GM13977 (cell line): ENCODE data around the gene EXOC4.

Experiments used
- DNase-seq: peaks from one replicate; pipeline ENCODE4 v3.0.0; 2012; ENCODE audit warnings: low spot score
- in situ Hi-C: fragments of 300-500 bp; cut with MboI; formaldehyde crosslinking; loops from one replicate; pipeline ENCODE4 v1.12.0; 2022; ENCODE audit warnings: low sequenced_read_pairs, low pct_unique_long_range_greater_than_20kb, mixed read lengths, inconsistent platforms; ENCODE audit not compliant: unreplicated experiment
- TF ChIP-seq, protein P1 (sequence below): IDR thresholded peaks from 2 replicates; pipeline ENCODE4 v1.5.1; 2012; ENCODE audit warnings: mild to moderate bottlenecking, control low read depth; ENCODE audit not compliant: insufficient read depth; ENCODE audit errors: extremely low read depth, missing control alignments

The EXOC4 gene

DNA sequence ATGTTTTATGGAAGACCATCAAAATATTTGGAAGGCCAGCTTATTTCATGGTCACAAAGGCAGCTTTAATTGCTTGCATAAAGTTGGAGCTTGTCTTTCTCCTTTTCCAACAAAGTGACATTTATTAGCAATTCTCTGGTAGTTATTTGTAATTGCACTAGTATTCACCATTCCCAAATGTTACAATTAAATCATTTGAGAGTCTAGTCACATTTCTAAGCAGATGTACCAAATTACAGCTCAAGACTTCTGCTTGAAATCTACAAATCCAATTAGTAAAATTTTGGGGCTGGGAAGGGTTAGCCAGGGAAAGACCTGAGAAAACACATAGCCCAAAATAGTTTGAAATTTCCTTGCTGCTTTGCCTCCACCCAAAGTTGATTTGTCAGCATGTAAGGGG is 498.2 kb downstream of the EXOC4 start:
- in situ Hi-C loops, result no loop called here
- DNase-seq, result no peak
- TF ChIP-seq, protein P1, sequence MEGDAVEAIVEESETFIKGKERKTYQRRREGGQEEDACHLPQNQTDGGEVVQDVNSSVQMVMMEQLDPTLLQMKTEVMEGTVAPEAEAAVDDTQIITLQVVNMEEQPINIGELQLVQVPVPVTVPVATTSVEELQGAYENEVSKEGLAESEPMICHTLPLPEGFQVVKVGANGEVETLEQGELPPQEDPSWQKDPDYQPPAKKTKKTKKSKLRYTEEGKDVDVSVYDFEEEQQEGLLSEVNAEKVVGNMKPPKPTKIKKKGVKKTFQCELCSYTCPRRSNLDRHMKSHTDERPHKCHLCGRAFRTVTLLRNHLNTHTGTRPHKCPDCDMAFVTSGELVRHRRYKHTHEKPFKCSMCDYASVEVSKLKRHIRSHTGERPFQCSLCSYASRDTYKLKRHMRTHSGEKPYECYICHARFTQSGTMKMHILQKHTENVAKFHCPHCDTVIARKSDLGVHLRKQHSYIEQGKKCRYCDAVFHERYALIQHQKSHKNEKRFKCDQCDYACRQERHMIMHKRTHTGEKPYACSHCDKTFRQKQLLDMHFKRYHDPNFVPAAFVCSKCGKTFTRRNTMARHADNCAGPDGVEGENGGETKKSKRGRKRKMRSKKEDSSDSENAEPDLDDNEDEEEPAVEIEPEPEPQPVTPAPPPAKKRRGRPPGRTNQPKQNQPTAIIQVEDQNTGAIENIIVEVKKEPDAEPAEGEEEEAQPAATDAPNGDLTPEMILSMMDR, result no peak

DNA sequence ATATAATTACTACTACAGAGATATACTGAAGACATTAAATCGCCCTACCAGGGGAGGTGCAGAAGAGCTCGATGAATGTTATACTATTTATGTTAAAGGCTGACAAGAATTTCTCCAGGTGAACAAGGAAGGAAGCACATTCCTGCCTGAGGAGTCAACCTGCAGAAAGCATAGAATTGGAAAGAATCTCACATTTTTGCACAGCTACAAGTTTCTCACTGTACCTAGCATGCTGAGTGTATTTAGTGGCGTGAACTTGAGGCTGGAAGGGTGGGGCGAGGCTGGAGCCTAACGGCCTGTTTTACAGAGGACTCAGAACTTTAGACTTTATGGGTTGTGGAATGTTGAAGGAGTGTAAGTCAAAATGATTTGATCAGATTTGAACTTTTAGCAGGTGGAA is 500.6 kb downstream of the EXOC4 start:
- DNase-seq, result no peak
- in situ Hi-C loops, result no loop called here
- TF ChIP-seq, protein P1, result no peak

DNA sequence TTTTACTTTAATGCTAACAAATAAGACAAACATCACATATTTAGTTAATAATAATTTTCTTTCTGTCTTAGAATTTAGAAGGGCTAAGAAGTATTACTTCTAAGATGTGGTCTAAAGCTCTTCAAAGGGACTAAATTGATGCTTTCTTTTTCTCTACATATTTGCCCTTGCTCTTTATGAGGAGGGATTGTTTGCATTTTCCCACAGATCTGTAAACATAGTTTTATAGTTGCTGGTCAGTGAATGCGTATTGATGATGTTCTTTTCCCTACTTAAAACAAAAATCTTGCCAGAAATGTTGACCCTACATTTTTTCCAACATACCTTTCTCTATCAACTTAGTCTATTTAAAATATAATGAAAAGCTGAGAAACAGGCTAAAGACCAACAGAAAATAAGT is 501.8 kb downstream of the EXOC4 start:
- in situ Hi-C loops, result no loop called here

DNA sequence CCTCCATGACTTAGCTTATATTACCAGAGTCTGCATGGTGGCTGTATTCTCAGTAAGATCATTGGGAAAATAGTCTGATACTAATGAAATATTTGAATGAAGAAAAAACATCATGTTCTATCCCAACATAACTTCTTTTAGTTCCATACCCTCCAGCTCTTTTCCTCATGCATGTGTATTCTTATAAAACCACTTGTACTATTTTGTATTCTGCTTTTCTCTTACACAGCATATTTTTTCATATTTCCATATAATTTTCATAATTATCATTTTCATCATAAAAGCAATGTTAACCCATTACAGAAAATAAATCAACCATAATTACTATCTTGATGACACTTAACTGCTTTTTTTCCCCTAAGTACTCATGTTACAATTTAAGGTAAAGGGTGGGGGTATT is 503.0 kb downstream of the EXOC4 start:
- in situ Hi-C loops, result no loop called here
- no peak for DNase-seq
- TF ChIP-seq, protein P1, result no peak

More for the DNA sequence above, 501.8 kb downstream of the EXOC4 start:
- no peak for DNase-seq
- TF ChIP-seq, protein P1, result no peak

DNA sequence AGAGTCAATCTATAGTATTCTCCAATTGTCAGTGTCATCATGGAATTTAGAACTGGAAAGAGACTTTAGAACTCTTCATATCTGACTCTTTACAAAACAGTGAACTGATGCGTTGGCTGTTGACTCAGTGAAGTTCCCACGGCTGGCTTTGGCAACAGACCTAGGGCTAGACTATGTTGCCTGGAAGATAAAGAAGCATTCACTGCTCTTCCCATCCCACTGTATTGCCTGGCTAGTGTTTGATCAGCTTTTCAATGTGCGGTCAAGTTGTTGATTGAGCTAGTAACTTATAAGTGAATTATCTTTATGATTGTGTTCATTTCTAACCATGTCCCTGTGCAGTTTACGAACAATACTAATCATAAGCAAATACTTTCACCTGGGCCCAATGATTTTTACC is 508.6 kb downstream of the EXOC4 start:
- DNase-seq, result no peak
- in situ Hi-C loops, result no loop called here

DNA sequence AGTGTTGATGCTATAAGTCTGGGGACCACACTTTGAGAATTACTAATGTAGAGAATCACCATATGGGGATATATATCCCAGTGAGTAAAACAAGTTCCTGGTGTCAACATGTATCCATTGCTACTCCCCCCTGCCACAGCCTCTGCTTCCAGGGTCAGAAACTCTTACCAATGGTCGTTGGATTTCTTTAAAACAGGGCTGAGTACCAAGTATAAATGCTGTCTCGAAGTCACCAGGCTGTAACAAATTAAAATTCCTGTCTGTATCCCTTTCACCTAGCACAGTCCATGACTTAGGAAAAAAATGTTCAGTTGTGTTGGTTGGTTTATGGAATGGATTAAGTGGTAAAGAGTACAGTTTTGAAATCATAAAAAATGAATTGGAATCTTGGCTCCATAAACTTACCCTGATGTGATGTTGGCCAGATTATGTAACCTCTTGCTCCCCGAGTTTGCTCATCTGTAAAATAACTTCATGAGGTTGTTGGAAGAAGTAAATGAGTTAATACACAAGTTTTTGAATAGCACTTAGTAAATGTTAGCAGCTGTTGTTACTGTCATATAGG is 510.3 kb downstream of the EXOC4 start:
- in situ Hi-C loops, result no loop called here
- TF ChIP-seq, protein P1, result no peak
- no peak for DNase-seq

More for the DNA sequence above, 508.6 kb downstream of the EXOC4 start:
- TF ChIP-seq, protein P1, result no peak
